ENCODE results near the gene DYNLT4.
A peak's percentile ranks its signal among the peaks of the same experiment; 100 is the strongest.

- TF ChIP-seq, protein P1, sequence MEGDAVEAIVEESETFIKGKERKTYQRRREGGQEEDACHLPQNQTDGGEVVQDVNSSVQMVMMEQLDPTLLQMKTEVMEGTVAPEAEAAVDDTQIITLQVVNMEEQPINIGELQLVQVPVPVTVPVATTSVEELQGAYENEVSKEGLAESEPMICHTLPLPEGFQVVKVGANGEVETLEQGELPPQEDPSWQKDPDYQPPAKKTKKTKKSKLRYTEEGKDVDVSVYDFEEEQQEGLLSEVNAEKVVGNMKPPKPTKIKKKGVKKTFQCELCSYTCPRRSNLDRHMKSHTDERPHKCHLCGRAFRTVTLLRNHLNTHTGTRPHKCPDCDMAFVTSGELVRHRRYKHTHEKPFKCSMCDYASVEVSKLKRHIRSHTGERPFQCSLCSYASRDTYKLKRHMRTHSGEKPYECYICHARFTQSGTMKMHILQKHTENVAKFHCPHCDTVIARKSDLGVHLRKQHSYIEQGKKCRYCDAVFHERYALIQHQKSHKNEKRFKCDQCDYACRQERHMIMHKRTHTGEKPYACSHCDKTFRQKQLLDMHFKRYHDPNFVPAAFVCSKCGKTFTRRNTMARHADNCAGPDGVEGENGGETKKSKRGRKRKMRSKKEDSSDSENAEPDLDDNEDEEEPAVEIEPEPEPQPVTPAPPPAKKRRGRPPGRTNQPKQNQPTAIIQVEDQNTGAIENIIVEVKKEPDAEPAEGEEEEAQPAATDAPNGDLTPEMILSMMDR (IDR thresholded peaks at IDR 0.05; ENCODE audit: low read depth, low read length, poor library complexity, severe bottlenecking): peak; percentile 98
- no peak for TF ChIP-seq EZH2phosphoT487 (IDR thresholded peaks at IDR 0.05; ENCODE audit: borderline replicate concordance, low read length)
Measured at GRCh38 chr1:44786138-44786840, 20.9 kb downstream of the DYNLT4 start.

Data from DOHH2 (cell line).